A549 treated with Hydrocortisone at 1 μM for 4 hours (cell line): ENCODE data around the gene EID2B. TPM values are rescaled to one million over a fixed set of nuclear protein-coding genes. Genes with fewer than 3 reads are reported as not detected.

ENCODE experiments used
- total RNA-seq: library from RNA; stranded (reverse); fragments of 200-300 nt; extraction: Qiagen RNA extraction; gene quantifications from 5 replicates; pipeline ENCODE4 v1.2.3, GENCODE V29; 2022

EID2B gene
- 7.3 to 10.1 TPM (median 8.1 TPM) in 5 replicates for total RNA-seq

GRCh38 chr19:39532233-39533002 lies at the start of gene EID2B:
EID2B (minus strand) TSS chr19:39532852; CDS start chr19:39532802, 50 bp downstream.

GRCh38 chr19:39539518-39540332 lies 7.1 kb upstream of the EID2B start, which contains the start of gene EID2:
EID2 (minus strand) TSS chr19:39540161; CDS start chr19:39540079, 82 bp downstream.

GRCh38 chr19:39514840-39515550 lies 17.7 kb downstream of the EID2B start, which contains the start of gene SELENOV:
SELENOV (plus strand) TSS chr19:39515139; CDS start chr19:39515213, 74 bp downstream.

GRCh38 chr19:39498798-39499642 lies 33.6 kb downstream of the EID2B start, which contains the start of gene DLL3:
DLL3 (plus strand) TSS chr19:39498947; CDS start chr19:39498975, 28 bp downstream.

Other genes starting within 250 kb of the EID2B start
- gene IFNL1, start 236.4 kb downstream of the EID2B start, total RNA-seq = 0.10 to 0.33 TPM (median 0.13 TPM) in 4 of 5 replicates, not detected in the other
- 7.5 to 10.4 TPM (median 8.6 TPM) in 5 replicates for gene LRFN1, start 212.0 kb downstream of the EID2B start, total RNA-seq
- gene GMFG, start 196.8 kb downstream of the EID2B start, total RNA-seq = 0.22 to 1.0 TPM (median 0.43 TPM) in 5 replicates
- 142 to 170 TPM (median 168 TPM) in 5 replicates for gene SAMD4B, start 190.4 kb downstream of the EID2B start, total RNA-seq
- 71.5 to 77.5 TPM (median 74.2 TPM) in 5 replicates for gene PAF1, start 141.7 kb downstream of the EID2B start, total RNA-seq
- gene MED29, start 141.5 kb downstream of the EID2B start, total RNA-seq = 70.9 to 84.3 TPM (median 75.6 TPM) in 5 replicates
- 156 to 252 TPM (median 234 TPM) in 5 replicates for gene ZFP36, start 126.0 kb downstream of the EID2B start, total RNA-seq
- gene PLEKHG2, start 120.2 kb downstream of the EID2B start, total RNA-seq = 70.4 to 114 TPM (median 105 TPM) in 5 replicates
- gene RPS16, start 96.9 kb downstream of the EID2B start, total RNA-seq = 5,962 to 7,653 TPM (median 7,420 TPM) in 5 replicates
- gene SUPT5H, start 87.3 kb downstream of the EID2B start, total RNA-seq = 175 to 199 TPM (median 183 TPM) in 5 replicates
- gene TIMM50, start 52.0 kb downstream of the EID2B start, total RNA-seq = 170 to 223 TPM (median 212 TPM) in 5 replicates
- gene DLL3, start 33.9 kb downstream of the EID2B start, total RNA-seq = 5.9 to 11.4 TPM (median 10.6 TPM) in 5 replicates
- gene SELENOV, start 17.7 kb downstream of the EID2B start, total RNA-seq = not detected in 5 replicates
- gene EID2, start 7.3 kb upstream of the EID2B start, total RNA-seq = 33.6 to 44.2 TPM (median 43.1 TPM) in 5 replicates
- gene LGALS13, start 69.7 kb upstream of the EID2B start, total RNA-seq = not detected in 5 replicates
- not detected in 5 replicates for gene LGALS16, start 123.1 kb upstream of the EID2B start, total RNA-seq
- gene LGALS14, start 171.6 kb upstream of the EID2B start, total RNA-seq = not detected in 5 replicates
- 0.18 TPM in 1 of 5 replicates, not detected in the others for gene CLC, start 205.2 kb upstream of the EID2B start, total RNA-seq
- not detected in 5 replicates for gene LEUTX, start 246.0 kb upstream of the EID2B start, total RNA-seq